SK-N-SH (cell line): ENCODE data around the gene ETV3. TPM values are rescaled to one million over a fixed set of nuclear protein-coding genes. Genes with fewer than 3 reads are reported as not detected.

Experiments used
- CTCF ChIA-PET: fragments of 300-600, 350-600 bp; formaldehyde crosslinking; extraction: SDS; loops from one replicate; lab custom pipeline; 2021; lab: Yijun Ruan, JAX
- POLR2A ChIA-PET: fragments of 350-600 bp; sonication (Branson Sonifier 250); formaldehyde crosslinking; extraction: SDS; loops from one replicate; lab custom pipeline; 2020; ENCODE audit warnings: antibody characterized with exemption, inconsistent platforms; lab: Yijun Ruan, JAX
- DNase-seq: peaks from one replicate; pipeline ENCODE4 v3.0.0; 2012
- H2AFZ ChIP-seq: fragments of 200-600 bp; sonication (generic); 2 replicates; pipeline ENCODE4 v1.8.1; 2016; ENCODE audit warnings: antibody characterized with exemption, mild to moderate bottlenecking, low read depth
- H3F3A ChIP-seq: fragments of 200-600 bp; sonication (generic); replicated peaks from 2 replicates; pipeline ENCODE3; 2016; ENCODE audit warnings: antibody characterized with exemption, mild to moderate bottlenecking; ENCODE audit not compliant: insufficient read depth
- H3K27ac ChIP-seq, 2 experiments: fragments of 200-500 bp in 1 of 2; fragments of 200-600 bp in 1 of 2; sonication (Bioruptor generic) in 1 of 2; sonication (generic), shearing (Covaris generic) in 1 of 2; 2 replicates each; pipeline versions ENCODE4 v1.5.1 to v1.6.1; 2014 to 2016; ENCODE audit warnings: low read depth in 2 of 2, inconsistent platforms in 1 of 2, low read length in 1 of 2, mild to moderate bottlenecking in 1 of 2, mixed read lengths in 1 of 2
- H3K27me3 ChIP-seq: fragments of 200-600 bp; sonication (generic), shearing (Covaris generic); 2 replicates; pipeline ENCODE4 v1.6.1; 2016; ENCODE audit warnings: mixed run types; ENCODE audit not compliant: insufficient read depth
- H3K36me3 ChIP-seq, 2 experiments: fragments of 200-500 bp in 1 of 2; fragments of 200-600 bp in 1 of 2; sonication (Bioruptor generic) in 1 of 2; sonication (generic) in 1 of 2; replicated peaks in 1 of 2; 2 replicates each; pipeline versions ENCODE3 to v1.5.1; 2014 to 2016; ENCODE audit warnings: low read length in 1 of 2, mild to moderate bottlenecking in 1 of 2; ENCODE audit not compliant: insufficient read depth in 2 of 2, control insufficient read depth in 1 of 2
- H3K4me1 ChIP-seq, 2 experiments: fragments of 200-500 bp in 1 of 2; fragments of 200-600 bp in 1 of 2; sonication (Bioruptor generic) in 1 of 2; sonication (generic), shearing (Covaris generic) in 1 of 2; 2 replicates each; pipeline versions ENCODE4 v1.5.1 to v1.6.1; 2014 to 2016; ENCODE audit warnings: low read depth in 1 of 2, low read length in 1 of 2, mixed run types in 1 of 2; ENCODE audit not compliant: insufficient read depth in 2 of 2, control insufficient read depth in 1 of 2
- H3K4me2 ChIP-seq: fragments of 200-600 bp; sonication (generic), shearing (Covaris generic); 2 replicates; pipeline ENCODE4 v1.6.1; 2017; ENCODE audit warnings: mixed run types
- H3K4me3 ChIP-seq, 2 experiments: fragments of 200-500 bp in 1 of 2; fragments of 200-600 bp in 1 of 2; sonication (Bioruptor generic) in 1 of 2; sonication (generic), shearing (Covaris generic) in 1 of 2; 2 replicates each; pipeline versions ENCODE4 v1.5.1 to v1.8.1; 2014 to 2016; ENCODE audit warnings: low read depth in 2 of 2, inconsistent platforms in 1 of 2, low read length in 1 of 2, mild to moderate bottlenecking in 1 of 2, mixed read lengths in 1 of 2, moderate library complexity in 1 of 2
- H3K79me2 ChIP-seq: fragments of 200-600 bp; sonication (generic); 2 replicates; pipeline ENCODE4 v1.8.1; 2017; ENCODE audit warnings: mild to moderate bottlenecking; ENCODE audit not compliant: insufficient read depth
- H3K9ac ChIP-seq: fragments of 200-600 bp; sonication (generic); 2 replicates; pipeline ENCODE4 v1.6.1; 2017; ENCODE audit warnings: mixed run types
- H3K9me2 ChIP-seq: fragments of 200-600 bp; sonication (generic); 2 replicates; pipeline ENCODE4 v1.6.1; 2017; ENCODE audit warnings: mixed run types
- H3K9me3 ChIP-seq: fragments of 200-600 bp; sonication (generic); 2 replicates; pipeline ENCODE4 v1.6.1; 2017; ENCODE audit warnings: mixed run types, mild to moderate bottlenecking, moderate library complexity
- H4K20me1 ChIP-seq: fragments of 200-600 bp; sonication (generic); 2 replicates; pipeline ENCODE4 v1.6.1; 2017; ENCODE audit warnings: mild to moderate bottlenecking, mixed run types; ENCODE audit not compliant: insufficient read depth
- GATA2 ChIP-seq: sonication (generic); formaldehyde crosslinking; IDR thresholded peaks from 2 replicates; pipeline ENCODE4 v1.5.0; 2020; ENCODE audit warnings: mild to moderate bottlenecking, missing genetic modification reagents
- MEF2A ChIP-seq: IDR thresholded peaks from 2 replicates; pipeline ENCODE4 v1.4.0; 2012; ENCODE audit warnings: low read depth, borderline replicate concordance
- NRF1 ChIP-seq: IDR thresholded peaks from 2 replicates; pipeline ENCODE4 v1.6.1; 2012; ENCODE audit warnings: low read depth, mild to moderate bottlenecking, low read length
- RAD21 ChIP-seq: IDR thresholded peaks from 2 replicates; pipeline ENCODE4 v1.6.1; 2012; ENCODE audit warnings: mild to moderate bottlenecking, low read length
- SIN3A ChIP-seq: IDR thresholded peaks from 2 replicates; pipeline ENCODE4 v1.6.1; 2012; ENCODE audit warnings: low read depth, mild to moderate bottlenecking, low read length, moderate library complexity, borderline replicate concordance
- TEAD4 ChIP-seq: IDR thresholded peaks from 2 replicates; pipeline ENCODE4 v1.4.0; 2012; ENCODE audit warnings: mild to moderate bottlenecking, borderline replicate concordance; ENCODE audit not compliant: insufficient read depth
- WGBS: methylation state at CpG from one replicate; pipeline ENCODE4 v1.1.6; 2017; ENCODE audit warnings: low lambda C conversion rate; 5-methylcytosine and 5-hydroxymethylcytosine counted together
- polyA plus RNA-seq, 3 experiments: library from polyadenylated mRNA; depleted of rRNA; stranded (reverse); fragments of >200 nt; gene quantifications; 2 replicates each; pipeline ENCODE4 v1.2.3, GENCODE V29; 2012
- TF ChIP-seq, protein P1 (sequence below): IDR thresholded peaks from 2 replicates; pipeline ENCODE4 v1.4.0; 2012; ENCODE audit warnings: low read depth, borderline replicate concordance
- TF ChIP-seq, protein P2 (sequence below): IDR thresholded peaks from 2 replicates; pipeline ENCODE4 v1.4.0; 2012; ENCODE audit warnings: low read depth

ETV3 gene
- polyA plus RNA-seq, 1 of the 3 experiments (the other 2 are of a cell fraction) = 5.4 TPM

DNA sequence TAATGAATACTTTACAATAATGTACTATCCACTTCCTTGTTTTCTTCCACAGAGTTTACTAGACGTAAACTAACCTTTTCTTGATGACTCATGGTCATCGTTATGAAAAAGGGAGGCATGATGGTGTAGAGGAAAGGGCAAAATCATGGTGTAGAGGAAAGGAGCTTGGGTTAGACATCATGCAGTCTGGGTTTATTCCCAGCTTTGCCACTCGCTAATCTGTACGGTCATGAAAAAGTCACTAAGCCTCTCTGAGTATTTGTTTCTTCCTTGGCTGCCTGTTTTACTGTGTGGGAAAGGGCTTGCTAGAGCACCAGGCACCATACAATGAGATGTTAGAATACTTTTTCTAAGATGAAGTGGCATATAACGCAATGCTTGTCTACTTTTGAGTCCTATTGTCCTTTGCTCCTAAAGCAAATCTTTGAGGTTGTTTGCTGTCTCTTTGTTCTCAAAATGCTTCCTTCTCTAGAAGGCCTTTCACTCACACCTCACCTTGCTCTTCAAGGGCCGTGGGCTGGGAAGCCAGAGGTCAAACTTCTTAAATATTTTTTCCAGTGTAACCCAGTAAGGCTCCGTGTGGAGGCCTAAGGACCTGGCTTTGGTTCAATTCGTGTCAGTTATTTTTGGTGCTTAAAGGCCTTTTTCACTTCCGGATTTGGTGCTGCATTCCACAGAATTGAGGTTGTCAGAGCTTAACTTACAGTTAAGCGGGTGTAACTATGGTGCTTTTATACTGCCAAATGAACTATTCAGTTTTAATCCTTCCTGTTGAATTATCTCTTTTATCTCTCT lies 9.9 kb upstream of the ETV3 start:
- ChIA-PET POLR2A (no interaction called here), CTCF (interaction anchor here (1.0 to 18.9 kb wide), 3 partner anchors 6 to 63 kb away, joined by 3 to 586 read pairs (median 194); no protein-coding TSS in a partner anchor)
- no peaks in the 10 kb centered on the region; the same call in 1 of the 2 replicates for H3K27me3 ChIP-seq
- H3K9me3 ChIP-seq = no peaks in the 10 kb centered on the region
- no peak overlapping the region for H3K9ac ChIP-seq
- no peaks in the 10 kb centered on the region for H3K79me2 ChIP-seq
- no peak overlapping the region for H3K4me3 ChIP-seq
- WGBS = 57% methylated on average over 10 of the region's 10 CpGs
- H2AFZ ChIP-seq = peak overlapping the region; percentile 53
- H3K9me2 ChIP-seq = no peaks in the 10 kb centered on the region
- H3K27ac ChIP-seq = no peak overlapping the region
- peaks cover 0 to 17% of the 10 kb centered on the region in 2 experiments; a peak in 1 of 4 replicates for H3K4me1 ChIP-seq
- no peak for TF ChIP-seq SIN3A
- TF ChIP-seq TEAD4 = no peak
- no peak for TF ChIP-seq MEF2A
- TF ChIP-seq, protein P1, sequence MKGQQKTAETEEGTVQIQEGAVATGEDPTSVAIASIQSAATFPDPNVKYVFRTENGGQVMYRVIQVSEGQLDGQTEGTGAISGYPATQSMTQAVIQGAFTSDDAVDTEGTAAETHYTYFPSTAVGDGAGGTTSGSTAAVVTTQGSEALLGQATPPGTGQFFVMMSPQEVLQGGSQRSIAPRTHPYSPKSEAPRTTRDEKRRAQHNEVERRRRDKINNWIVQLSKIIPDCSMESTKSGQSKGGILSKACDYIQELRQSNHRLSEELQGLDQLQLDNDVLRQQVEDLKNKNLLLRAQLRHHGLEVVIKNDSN = no peak
- H3K36me3 ChIP-seq = no peaks in the 10 kb centered on the region
- H3K4me2 ChIP-seq = no peak overlapping the region
- no peaks in the 10 kb centered on the region for H3F3A ChIP-seq
- no peak for DNase-seq
- no peaks in the 10 kb centered on the region for H4K20me1 ChIP-seq

GRCh38 chr1:157147037-157147436 lies 8.8 kb upstream of the ETV3 start:
- no peaks in the 10 kb centered on the region for H3K9me3 ChIP-seq
- TF ChIP-seq, protein P1 = no peak
- TF ChIP-seq, protein P2, sequence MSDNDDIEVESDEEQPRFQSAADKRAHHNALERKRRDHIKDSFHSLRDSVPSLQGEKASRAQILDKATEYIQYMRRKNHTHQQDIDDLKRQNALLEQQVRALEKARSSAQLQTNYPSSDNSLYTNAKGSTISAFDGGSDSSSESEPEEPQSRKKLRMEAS = no peak
- TF ChIP-seq RAD21 (no peak), NRF1 (no peak), GATA2 (CRISPR knock-in tag) (no peak)
- H3K4me1 ChIP-seq = peaks cover 0 to 14% of the 10 kb centered on the region in 2 experiments; a peak in 2 of 4 replicates
- DNase-seq = no peak
- H2AFZ ChIP-seq = no peak overlapping the region
- H3K4me3 ChIP-seq = no peak overlapping the region
- CTCF ChIA-PET = interaction anchor here (1.0 to 18.9 kb wide), 3 partner anchors 7 to 62 kb away, joined by 3 to 586 read pairs (median 194); no protein-coding TSS in a partner anchor
- H3F3A ChIP-seq = no peaks in the 10 kb centered on the region
- no peaks in the 10 kb centered on the region; the same call in 1 of the 2 replicates for H3K27me3 ChIP-seq
- WGBS = 52% methylated on average over 1 of the region's 1 CpG
- no peak overlapping the region for H3K4me2 ChIP-seq
- H3K9me2 ChIP-seq = no peaks in the 10 kb centered on the region
- H3K36me3 ChIP-seq = no peaks in the 10 kb centered on the region
- H3K79me2 ChIP-seq = no peaks in the 10 kb centered on the region
- no peak overlapping the region for H3K27ac ChIP-seq
- POLR2A ChIA-PET = no interaction called here
- H3K9ac ChIP-seq = no peak overlapping the region
- no peaks in the 10 kb centered on the region for H4K20me1 ChIP-seq
